ENCODE results near the gene CTTNBP2.

GRCh38 chr7:117683430-117684175 is 189.6 kb downstream of the CTTNBP2 start:
- TF ChIP-seq POLR2AphosphoS5 (IDR thresholded peaks at IDR 0.05; ENCODE audit: low read depth, low read length) (no peak), POLR2A (IDR thresholded peaks at IDR 0.05; ENCODE audit: low read depth, low read length) (no peak), TAF1 (IDR thresholded peaks at IDR 0.05; ENCODE audit: low read depth, low read length) (no peak)

Measured in GM12891 (cell line).